ENCODE data around the gene CLMP. TPM values are rescaled to one million over a fixed set of nuclear protein-coding genes. Genes with fewer than 3 reads are reported as not detected.

Gene CLMP
- total and polyA plus RNA-seq, 2 experiments from 2014 or later: 7.1 to 18.4 TPM

DNA sequence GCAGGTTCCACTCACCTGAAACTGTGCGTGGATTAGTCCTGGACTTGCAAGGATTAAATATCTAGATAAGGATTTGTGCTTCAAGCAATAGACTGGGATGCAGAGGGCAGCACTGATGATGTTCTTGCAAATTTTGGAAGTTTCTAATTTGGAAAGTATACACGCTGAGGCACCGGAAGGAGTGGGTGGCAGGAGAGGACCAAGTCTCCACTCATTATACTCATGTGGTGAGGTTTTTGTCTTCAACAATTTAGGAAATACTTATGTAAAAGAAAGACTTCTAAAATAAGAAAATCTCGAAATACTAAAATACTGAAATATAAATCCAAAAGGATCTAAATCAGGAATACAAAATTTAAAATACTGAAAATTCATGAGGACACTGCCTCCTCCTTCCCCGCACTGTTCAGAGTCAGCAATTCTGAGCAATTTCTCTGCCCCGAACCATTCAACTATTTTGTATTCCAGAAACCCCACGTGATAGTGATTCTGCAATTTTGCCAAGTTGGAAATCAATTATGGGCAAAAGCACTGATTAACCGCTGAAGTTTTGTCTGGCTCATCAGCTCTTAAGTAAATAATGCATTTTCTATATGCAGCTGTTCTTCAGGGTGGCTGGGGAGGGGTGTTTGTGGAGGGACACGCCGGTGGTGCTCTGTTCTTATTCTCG, 47.0 kb upstream of the CLMP start (continued):
- TF ChIP-seq, protein P1, sequence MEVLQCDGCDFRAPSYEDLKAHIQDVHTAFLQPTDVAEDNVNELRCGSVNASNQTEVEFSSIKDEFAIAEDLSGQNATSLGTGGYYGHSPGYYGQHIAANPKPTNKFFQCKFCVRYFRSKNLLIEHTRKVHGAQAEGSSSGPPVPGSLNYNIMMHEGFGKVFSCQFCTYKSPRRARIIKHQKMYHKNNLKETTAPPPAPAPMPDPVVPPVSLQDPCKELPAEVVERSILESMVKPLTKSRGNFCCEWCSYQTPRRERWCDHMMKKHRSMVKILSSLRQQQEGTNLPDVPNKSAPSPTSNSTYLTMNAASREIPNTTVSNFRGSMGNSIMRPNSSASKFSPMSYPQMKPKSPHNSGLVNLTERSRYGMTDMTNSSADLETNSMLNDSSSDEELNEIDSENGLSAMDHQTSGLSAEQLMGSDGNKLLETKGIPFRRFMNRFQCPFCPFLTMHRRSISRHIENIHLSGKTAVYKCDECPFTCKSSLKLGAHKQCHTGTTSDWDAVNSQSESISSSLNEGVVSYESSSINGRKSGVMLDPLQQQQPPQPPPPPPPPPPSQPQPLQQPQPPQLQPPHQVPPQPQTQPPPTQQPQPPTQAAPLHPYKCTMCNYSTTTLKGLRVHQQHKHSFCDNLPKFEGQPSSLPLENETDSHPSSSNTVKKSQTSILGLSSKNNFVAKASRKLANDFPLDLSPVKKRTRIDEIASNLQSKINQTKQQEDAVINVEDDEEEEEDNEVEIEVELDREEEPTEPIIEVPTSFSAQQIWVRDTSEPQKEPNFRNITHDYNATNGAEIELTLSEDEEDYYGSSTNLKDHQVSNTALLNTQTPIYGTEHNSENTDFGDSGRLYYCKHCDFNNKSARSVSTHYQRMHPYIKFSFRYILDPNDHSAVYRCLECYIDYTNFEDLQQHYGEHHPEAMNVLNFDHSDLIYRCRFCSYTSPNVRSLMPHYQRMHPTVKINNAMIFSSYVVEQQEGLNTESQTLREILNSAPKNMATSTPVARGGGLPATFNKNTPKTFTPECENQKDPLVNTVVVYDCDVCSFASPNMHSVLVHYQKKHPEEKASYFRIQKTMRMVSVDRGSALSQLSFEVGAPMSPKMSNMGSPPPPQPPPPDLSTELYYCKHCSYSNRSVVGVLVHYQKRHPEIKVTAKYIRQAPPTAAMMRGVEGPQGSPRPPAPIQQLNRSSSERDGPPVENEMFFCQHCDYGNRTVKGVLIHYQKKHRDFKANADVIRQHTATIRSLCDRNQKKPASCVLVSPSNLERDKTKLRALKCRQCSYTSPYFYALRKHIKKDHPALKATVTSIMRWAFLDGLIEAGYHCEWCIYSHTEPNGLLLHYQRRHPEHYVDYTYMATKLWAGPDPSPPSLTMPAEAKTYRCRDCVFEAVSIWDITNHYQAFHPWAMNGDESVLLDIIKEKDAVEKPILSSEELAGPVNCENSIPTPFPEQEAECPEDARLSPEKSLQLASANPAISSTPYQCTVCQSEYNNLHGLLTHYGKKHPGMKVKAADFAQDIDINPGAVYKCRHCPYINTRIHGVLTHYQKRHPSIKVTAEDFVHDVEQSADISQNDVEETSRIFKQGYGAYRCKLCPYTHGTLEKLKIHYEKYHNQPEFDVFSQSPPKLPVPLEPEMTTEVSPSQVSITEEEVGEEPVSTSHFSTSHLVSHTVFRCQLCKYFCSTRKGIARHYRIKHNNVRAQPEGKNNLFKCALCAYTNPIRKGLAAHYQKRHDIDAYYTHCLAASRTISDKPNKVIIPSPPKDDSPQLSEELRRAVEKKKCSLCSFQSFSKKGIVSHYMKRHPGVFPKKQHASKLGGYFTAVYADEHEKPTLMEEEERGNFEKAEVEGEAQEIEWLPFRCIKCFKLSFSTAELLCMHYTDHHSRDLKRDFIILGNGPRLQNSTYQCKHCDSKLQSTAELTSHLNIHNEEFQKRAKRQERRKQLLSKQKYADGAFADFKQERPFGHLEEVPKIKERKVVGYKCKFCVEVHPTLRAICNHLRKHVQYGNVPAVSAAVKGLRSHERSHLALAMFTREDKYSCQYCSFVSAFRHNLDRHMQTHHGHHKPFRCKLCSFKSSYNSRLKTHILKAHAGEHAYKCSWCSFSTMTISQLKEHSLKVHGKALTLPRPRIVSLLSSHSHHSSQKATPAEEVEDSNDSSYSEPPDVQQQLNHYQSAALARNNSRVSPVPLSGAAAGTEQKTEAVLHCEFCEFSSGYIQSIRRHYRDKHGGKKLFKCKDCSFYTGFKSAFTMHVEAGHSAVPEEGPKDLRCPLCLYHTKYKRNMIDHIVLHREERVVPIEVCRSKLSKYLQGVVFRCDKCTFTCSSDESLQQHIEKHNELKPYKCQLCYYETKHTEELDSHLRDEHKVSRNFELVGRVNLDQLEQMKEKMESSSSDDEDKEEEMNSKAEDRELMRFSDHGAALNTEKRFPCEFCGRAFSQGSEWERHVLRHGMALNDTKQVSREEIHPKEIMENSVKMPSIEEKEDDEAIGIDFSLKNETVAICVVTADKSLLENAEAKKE (CRISPR knock-in tag; IDR thresholded peaks at IDR 0.05): no peak
- no peak for TF ChIP-seq ZNF331 (CRISPR knock-in tag; IDR thresholded peaks at IDR 0.05; ENCODE audit: low read depth)
- TF ChIP-seq CREB1 (CRISPR knock-in tag; IDR thresholded peaks at IDR 0.05; ENCODE audit: low read depth): no peak
- no peak for TF ChIP-seq NANOG (IDR thresholded peaks at IDR 0.05; ENCODE audit: borderline replicate concordance)
- no peak for TF ChIP-seq ZNF114 (CRISPR knock-in tag; IDR thresholded peaks at IDR 0.05)
- TF ChIP-seq, protein P2, sequence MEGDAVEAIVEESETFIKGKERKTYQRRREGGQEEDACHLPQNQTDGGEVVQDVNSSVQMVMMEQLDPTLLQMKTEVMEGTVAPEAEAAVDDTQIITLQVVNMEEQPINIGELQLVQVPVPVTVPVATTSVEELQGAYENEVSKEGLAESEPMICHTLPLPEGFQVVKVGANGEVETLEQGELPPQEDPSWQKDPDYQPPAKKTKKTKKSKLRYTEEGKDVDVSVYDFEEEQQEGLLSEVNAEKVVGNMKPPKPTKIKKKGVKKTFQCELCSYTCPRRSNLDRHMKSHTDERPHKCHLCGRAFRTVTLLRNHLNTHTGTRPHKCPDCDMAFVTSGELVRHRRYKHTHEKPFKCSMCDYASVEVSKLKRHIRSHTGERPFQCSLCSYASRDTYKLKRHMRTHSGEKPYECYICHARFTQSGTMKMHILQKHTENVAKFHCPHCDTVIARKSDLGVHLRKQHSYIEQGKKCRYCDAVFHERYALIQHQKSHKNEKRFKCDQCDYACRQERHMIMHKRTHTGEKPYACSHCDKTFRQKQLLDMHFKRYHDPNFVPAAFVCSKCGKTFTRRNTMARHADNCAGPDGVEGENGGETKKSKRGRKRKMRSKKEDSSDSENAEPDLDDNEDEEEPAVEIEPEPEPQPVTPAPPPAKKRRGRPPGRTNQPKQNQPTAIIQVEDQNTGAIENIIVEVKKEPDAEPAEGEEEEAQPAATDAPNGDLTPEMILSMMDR (conservative IDR thresholded peaks at IDR 0.05; ENCODE audit: low read depth in 2 of 2): no peak

DNA sequence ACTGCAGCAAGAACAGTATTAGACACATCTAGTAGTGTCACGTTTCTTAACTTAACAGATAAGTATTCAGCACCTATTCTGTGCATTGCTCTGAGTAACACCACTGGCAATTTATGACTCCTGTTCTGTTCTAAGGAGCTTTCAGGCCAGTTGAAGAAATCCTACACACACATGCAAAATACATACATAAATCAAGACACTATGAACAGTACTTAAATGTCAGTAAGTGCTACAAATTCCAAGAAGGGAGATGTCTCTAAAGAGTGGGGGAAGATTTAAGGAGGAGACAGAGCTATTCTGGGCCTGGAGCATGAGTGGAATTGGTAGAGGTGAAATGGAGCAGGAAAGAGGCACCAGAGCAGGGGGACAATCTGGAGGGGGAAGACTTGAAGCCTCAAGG, 46.2 kb upstream of the CLMP start:
- H3K27me3 Mint-ChIP-seq (ENCODE audit: insufficient read depth, low read depth, poor library complexity): peaks cover 2% of the 10 kb centered on the region
- DNase-seq (ENCODE audit: low spot score): no peak
- no peaks in the 10 kb centered on the region for H3K79me2 ChIP-seq (replicated peaks; ENCODE audit: insufficient read depth)

More for the DNA sequence above, 46.2 kb upstream of the CLMP start:
- Histone ChIP-seq H3F3A (replicated peaks; ENCODE audit: low read depth) (no peaks in the 10 kb centered on the region), H3K36me3 (ENCODE audit: insufficient read depth) (no peaks in the 10 kb centered on the region), H3K4me3 (no peak overlapping the region), H2AFZ (peak overlapping the region; percentile 85), H3K4me2 (no peak overlapping the region), H3K4me1 (ENCODE audit: insufficient read depth) (peaks cover 15% of the 10 kb centered on the region), H4K20me1 (replicated peaks; ENCODE audit: insufficient read depth) (no peaks in the 10 kb centered on the region), H3K9me2 (ENCODE audit: insufficient read depth) (peaks cover 11% of the 10 kb centered on the region; the same call in 1 of the 2 replicates), H3K27me3 (ENCODE audit: insufficient read depth) (no peaks in the 10 kb centered on the region), H3K27ac (ENCODE audit: low read depth) (no peak overlapping the region)
- ATAC-seq: no peak
- TF ChIP-seq JUNB (IDR thresholded peaks at IDR 0.05; ENCODE audit: unreplicated experiment) (no peak), CREB1 (CRISPR knock-in tag; IDR thresholded peaks at IDR 0.05; ENCODE audit: low read depth) (no peak), STAT1 (IDR thresholded peaks at IDR 0.05; ENCODE audit: unreplicated experiment) (no peak), ZNF114 (CRISPR knock-in tag; IDR thresholded peaks at IDR 0.05) (no peak), POLR2AphosphoS5 (IDR thresholded peaks at IDR 0.05; ENCODE audit: low read depth) (no peak), EZH2 (IDR thresholded peaks at IDR 0.05; ENCODE audit: low read depth, unreplicated experiment) (no peak)
- no peaks in the 10 kb centered on the region for H3K9me3 Mint-ChIP-seq
- no peaks in the 10 kb centered on the region for H3K36me3 Mint-ChIP-seq (ENCODE audit: low read depth)
- H3K4me3 Mint-ChIP-seq: no peak overlapping the region
- peaks cover 15% of the 10 kb centered on the region for H3K4me1 Mint-ChIP-seq
- no peak overlapping the region for H3K27ac Mint-ChIP-seq
